ENCODE data around the gene OPTC.

DNA sequence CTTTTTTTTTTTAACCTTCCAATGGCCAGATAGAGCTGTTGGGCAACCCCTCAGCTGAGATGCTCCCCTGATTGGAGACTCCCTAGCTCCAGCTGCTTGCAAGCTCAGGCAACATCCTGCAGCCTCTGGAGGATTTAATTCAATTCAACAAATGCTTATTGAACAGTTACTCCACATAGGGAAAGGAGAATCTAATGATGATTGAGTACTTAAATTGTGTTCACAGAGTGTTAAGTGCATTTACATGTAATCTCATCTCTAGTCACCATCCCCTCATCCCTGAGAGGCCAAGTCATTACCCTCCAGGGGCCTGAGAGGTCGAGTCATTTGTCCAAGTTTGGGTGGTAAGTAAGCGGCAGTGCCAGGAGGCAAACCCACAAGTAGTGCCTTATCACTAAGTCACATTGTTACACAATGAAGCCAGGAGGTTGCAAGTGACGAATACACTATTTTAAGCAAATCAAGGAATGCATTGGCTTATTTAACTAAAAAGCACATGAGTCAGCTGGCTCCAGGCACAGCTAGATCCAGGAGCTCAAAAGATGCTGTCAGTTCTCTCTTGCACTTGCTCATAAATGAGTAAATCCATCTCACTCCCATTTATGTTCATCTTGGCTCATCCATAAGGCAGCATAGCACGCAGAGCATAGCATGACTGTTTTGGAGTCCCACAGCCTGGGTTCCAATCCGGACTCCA is 64.3 kb downstream of the OPTC start:
- TF ChIP-seq TGIF2 (CRISPR knock-in tag; IDR thresholded peaks at IDR 0.05) (no peak), POLR2A (IDR thresholded peaks at IDR 0.05; ENCODE audit: insufficient read depth in 1 of 2, low read depth in 2 of 2, low read length in 2 of 2) (no peak), EED (CRISPR knock-in tag; IDR thresholded peaks at IDR 0.05) (no peak), ZSCAN29 (CRISPR knock-in tag; conservative IDR thresholded peaks at IDR 0.05) (no peak), ZNF660 (CRISPR knock-in tag; IDR thresholded peaks at IDR 0.05; ENCODE audit: borderline replicate concordance, low read depth) (no peak), TMF1 (CRISPR knock-in tag; IDR thresholded peaks at IDR 0.05; ENCODE audit: low read depth) (no peak), ZNF629 (CRISPR knock-in tag; conservative IDR thresholded peaks at IDR 0.05) (no peak), ZNF30 (CRISPR knock-in tag; IDR thresholded peaks at IDR 0.05) (no peak), HMGA1 (CRISPR knock-in tag; conservative IDR thresholded peaks at IDR 0.05) (no peak), RAD21 (CRISPR knock-in tag; IDR thresholded peaks at IDR 0.05) (no peak)
- TF ChIP-seq, protein P1, sequence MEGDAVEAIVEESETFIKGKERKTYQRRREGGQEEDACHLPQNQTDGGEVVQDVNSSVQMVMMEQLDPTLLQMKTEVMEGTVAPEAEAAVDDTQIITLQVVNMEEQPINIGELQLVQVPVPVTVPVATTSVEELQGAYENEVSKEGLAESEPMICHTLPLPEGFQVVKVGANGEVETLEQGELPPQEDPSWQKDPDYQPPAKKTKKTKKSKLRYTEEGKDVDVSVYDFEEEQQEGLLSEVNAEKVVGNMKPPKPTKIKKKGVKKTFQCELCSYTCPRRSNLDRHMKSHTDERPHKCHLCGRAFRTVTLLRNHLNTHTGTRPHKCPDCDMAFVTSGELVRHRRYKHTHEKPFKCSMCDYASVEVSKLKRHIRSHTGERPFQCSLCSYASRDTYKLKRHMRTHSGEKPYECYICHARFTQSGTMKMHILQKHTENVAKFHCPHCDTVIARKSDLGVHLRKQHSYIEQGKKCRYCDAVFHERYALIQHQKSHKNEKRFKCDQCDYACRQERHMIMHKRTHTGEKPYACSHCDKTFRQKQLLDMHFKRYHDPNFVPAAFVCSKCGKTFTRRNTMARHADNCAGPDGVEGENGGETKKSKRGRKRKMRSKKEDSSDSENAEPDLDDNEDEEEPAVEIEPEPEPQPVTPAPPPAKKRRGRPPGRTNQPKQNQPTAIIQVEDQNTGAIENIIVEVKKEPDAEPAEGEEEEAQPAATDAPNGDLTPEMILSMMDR (CRISPR knock-in tag; IDR thresholded peaks at IDR 0.05), result no peak
- TF ChIP-seq, protein P2, sequence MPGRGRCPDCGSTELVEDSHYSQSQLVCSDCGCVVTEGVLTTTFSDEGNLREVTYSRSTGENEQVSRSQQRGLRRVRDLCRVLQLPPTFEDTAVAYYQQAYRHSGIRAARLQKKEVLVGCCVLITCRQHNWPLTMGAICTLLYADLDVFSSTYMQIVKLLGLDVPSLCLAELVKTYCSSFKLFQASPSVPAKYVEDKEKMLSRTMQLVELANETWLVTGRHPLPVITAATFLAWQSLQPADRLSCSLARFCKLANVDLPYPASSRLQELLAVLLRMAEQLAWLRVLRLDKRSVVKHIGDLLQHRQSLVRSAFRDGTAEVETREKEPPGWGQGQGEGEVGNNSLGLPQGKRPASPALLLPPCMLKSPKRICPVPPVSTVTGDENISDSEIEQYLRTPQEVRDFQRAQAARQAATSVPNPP (CRISPR knock-in tag; IDR thresholded peaks at IDR 0.05), result no peak

Measured in HepG2 (cell line).